ENCODE results near the gene METTL24.

Gene METTL24

DNA sequence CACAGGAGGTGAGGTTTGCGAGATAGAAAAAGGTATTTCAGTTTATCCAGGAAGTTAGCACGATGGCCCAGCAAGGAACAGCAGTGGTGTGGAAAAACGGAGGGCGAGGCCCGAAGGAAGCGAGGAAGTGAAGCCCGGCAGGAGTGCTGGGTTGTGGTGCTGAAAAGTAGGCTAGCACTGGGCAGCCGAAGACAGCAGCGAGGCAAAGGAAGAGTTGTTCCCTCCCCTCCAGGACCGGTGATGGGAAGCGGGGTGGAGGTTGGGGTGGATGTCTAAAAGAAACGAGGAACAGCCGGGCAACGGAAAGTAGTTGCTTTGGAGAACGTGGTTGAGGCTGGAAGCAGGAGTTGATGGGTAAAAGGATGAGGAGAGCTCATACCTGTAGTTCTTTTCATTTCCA lies 1.4 kb downstream of the METTL24 start:
- TF ChIP-seq, protein P1, sequence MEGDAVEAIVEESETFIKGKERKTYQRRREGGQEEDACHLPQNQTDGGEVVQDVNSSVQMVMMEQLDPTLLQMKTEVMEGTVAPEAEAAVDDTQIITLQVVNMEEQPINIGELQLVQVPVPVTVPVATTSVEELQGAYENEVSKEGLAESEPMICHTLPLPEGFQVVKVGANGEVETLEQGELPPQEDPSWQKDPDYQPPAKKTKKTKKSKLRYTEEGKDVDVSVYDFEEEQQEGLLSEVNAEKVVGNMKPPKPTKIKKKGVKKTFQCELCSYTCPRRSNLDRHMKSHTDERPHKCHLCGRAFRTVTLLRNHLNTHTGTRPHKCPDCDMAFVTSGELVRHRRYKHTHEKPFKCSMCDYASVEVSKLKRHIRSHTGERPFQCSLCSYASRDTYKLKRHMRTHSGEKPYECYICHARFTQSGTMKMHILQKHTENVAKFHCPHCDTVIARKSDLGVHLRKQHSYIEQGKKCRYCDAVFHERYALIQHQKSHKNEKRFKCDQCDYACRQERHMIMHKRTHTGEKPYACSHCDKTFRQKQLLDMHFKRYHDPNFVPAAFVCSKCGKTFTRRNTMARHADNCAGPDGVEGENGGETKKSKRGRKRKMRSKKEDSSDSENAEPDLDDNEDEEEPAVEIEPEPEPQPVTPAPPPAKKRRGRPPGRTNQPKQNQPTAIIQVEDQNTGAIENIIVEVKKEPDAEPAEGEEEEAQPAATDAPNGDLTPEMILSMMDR (IDR thresholded peaks at IDR 0.05): no peak
- Histone ChIP-seq H3K9me3 (no peaks in the 10 kb centered on the region), H3K4me1 (ENCODE audit: control insufficient read depth in 1 of 2, insufficient read depth in 1 of 2, low read depth in 1 of 2, low read length in 1 of 2) (peaks cover 0 to 12% of the 10 kb centered on the region in 2 experiments), H3K27me3 (peaks cover 74% of the 10 kb centered on the region), H3K4me3 (ENCODE audit: low read depth in 1 of 2, low read length in 1 of 2) (no peak overlapping the region), H3K27ac (no peak overlapping the region), H3K36me3 (no peaks in the 10 kb centered on the region)

DNA sequence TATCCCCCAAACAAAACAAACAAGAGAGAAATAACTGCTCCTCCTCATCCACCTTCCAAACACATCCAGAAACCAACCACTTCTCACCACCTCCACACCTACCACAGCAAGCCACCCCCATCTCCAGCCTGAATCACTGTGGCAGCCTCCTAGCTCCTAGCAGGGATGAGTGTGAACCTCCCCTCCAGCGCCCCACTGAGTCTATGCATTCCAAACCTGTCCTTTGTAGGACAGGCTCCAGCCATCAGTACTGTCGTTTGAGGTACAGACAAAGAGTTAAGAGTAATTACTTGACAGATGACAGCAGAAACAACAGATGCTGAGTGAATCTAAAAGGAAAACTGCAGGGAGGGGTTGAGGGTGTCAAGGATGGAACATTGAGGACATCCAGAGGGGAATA lies 2.4 kb downstream of the METTL24 start:
- Histone ChIP-seq H3K27ac (no peak overlapping the region), H3K4me1 (ENCODE audit: control insufficient read depth in 1 of 2, insufficient read depth in 1 of 2, low read depth in 1 of 2, low read length in 1 of 2) (peaks cover 0 to 12% of the 10 kb centered on the region in 2 experiments), H3K9me3 (no peaks in the 10 kb centered on the region), H3K27me3 (peaks cover 65% of the 10 kb centered on the region), H3K4me3 (ENCODE audit: low read depth in 1 of 2, low read length in 1 of 2) (no peak overlapping the region), H3K36me3 (no peaks in the 10 kb centered on the region)
- TF ChIP-seq, protein P1 (IDR thresholded peaks at IDR 0.05): no peak

DNA sequence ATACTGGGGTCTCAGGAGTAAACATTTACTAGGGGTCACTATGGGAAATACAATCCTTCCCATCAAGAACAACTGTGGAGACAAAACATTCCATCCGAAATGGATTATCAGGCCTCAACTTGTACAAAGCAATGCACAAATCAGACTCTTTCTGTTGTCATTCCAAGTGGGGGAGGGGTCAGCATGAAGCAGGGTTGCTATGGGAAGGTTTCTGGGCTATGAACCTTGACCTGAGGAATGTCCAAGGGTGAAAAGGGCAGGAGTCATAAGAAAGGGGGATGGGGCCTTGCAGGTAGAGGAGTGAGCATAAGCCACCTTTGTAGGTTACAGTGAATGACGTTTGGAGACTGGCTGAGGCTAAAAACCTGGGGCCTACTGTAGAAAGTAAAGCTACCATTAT lies 3.1 kb downstream of the METTL24 start:
- Histone ChIP-seq H3K36me3 (no peaks in the 10 kb centered on the region), H3K4me3 (ENCODE audit: low read depth in 1 of 2, low read length in 1 of 2) (no peak overlapping the region), H3K9me3 (no peaks in the 10 kb centered on the region), H3K27me3 (peaks cover 57% of the 10 kb centered on the region), H3K27ac (no peak overlapping the region), H3K4me1 (ENCODE audit: control insufficient read depth in 1 of 2, insufficient read depth in 1 of 2, low read depth in 1 of 2, low read length in 1 of 2) (peaks cover 0 to 12% of the 10 kb centered on the region in 2 experiments)
- TF ChIP-seq, protein P1 (IDR thresholded peaks at IDR 0.05): no peak

DNA sequence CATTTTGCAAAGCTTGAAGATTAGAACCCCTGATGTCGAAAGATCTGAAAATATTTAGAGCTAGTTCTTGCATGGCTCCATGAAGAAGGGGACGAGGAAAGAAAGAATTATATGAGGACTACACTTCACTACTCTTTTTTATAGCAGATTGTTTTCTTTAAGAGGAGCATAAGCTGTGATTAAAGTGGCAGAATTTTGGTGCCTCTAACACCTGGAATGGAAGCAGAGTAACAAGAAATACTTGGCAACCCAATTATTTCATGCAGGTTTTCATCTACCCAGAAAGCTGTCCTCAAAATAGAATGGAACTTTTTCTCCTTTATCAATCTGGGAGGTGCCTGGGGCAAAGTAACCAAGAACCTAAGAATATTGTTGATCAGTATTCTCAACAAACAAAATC lies 4.0 kb downstream of the METTL24 start:
- H3K36me3 ChIP-seq: no peaks in the 10 kb centered on the region
- no peak overlapping the region for H3K27ac ChIP-seq
- TF ChIP-seq, protein P1 (IDR thresholded peaks at IDR 0.05): no peak
- H3K4me1 ChIP-seq (ENCODE audit: control insufficient read depth in 1 of 2, insufficient read depth in 1 of 2, low read depth in 1 of 2, low read length in 1 of 2): peaks cover 0 to 12% of the 10 kb centered on the region in 2 experiments
- H3K27me3 ChIP-seq: peaks cover 49% of the 10 kb centered on the region
- H3K4me3 ChIP-seq (ENCODE audit: low read depth in 1 of 2, low read length in 1 of 2): no peak overlapping the region
- H3K9me3 ChIP-seq: no peaks in the 10 kb centered on the region

DNA sequence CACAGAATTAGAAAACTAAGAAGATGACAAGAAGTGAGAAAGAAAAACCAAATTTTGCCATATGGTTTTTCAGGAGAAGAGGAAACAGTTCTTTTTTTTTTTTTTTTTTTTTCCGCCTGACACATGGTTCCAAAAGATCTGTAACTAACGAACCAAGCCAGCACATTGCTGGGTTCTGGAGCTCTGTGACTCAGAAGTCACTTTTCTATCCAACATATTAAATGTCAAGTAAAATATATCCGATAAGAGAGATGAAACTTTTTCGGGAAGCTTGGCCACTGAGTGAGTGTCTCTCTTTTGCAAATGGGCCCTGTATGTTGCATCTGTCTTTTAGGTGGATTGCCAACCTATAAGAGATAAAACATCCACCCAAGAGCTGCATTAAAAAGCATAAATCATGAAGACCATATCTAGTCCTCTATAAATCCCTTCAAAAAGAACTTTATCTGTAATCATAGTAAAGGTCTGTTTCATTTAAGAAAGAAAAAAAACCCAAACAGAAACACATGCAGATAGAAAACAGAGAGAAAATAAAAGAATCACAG lies 4.6 kb downstream of the METTL24 start:
- peaks cover 43% of the 10 kb centered on the region for H3K27me3 ChIP-seq
- no peaks in the 10 kb centered on the region for H3K36me3 ChIP-seq
- TF ChIP-seq, protein P1 (IDR thresholded peaks at IDR 0.05): no peak
- H3K4me3 ChIP-seq (ENCODE audit: low read depth in 1 of 2, low read length in 1 of 2): no peak overlapping the region
- no peak overlapping the region for H3K27ac ChIP-seq
- H3K9me3 ChIP-seq: no peaks in the 10 kb centered on the region
- H3K4me1 ChIP-seq (ENCODE audit: control insufficient read depth in 1 of 2, insufficient read depth in 1 of 2, low read depth in 1 of 2, low read length in 1 of 2): peaks cover 0 to 11% of the 10 kb centered on the region in 2 experiments
